Activated CD4-positive, alpha-beta T cell treated with anti-CD3 and anti-CD28 coated beads, Interleukin-2, Interleukin-6, amounts not matched to agents 100 ng/mL and 50 ng/mL, durations not matched to agents 16 hours and 8 hours (primary cell): ENCODE results near the gene B2M.
"Not testable (repeated sequence)": the region's sequence is repeated elsewhere in the genome, so short reads cannot be mapped to it uniquely, and the experiment has no call there.

Experiments
- DNase-seq: peaks from one replicate; pipeline ENCODE4 v3.0.0-alpha.2; 2020

B2M gene

DNA sequence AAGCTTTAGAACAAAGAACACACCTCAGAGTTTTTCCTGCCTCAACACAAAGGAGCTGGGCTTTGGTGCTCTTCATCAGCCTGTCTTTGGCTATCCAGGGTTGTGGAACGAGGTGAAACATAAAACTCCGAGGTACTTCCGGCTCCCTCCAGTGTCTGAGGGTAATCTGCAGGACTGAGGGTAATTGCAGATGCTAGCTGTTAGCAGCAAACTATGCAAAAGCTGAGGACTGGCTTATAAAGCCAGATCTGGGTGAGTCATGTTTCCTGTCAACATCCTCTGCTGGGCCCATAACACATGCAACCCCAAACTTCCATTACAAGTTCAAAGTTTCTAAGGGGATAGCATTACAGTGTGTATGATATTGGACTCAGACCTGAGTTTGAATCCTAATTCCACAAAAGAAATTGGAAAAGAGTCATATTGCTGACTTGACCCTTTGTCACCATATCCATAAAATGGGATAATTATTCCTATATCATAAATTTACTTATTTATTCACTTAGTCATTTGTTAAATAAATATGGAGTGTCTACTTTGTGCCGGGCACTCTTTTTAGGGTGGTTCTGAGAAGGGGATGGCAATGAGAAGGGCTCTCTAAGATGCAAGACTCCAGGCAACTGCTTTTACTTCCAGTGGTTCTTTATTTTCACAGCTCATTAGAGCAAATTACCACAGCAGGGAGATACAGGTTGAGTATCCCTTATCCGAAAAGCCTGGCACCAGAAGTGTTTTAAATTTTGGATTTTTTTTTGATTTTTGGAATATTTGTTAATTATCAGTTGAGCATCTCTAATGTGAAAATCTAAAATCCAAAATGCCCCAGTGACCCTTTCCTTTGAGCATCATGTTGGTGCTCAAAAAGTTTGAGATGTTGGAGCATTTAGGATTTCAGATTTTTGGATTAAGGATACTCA, 15.5 kb downstream of the B2M start:
- DNase-seq, result peak; percentile 93

DNA sequence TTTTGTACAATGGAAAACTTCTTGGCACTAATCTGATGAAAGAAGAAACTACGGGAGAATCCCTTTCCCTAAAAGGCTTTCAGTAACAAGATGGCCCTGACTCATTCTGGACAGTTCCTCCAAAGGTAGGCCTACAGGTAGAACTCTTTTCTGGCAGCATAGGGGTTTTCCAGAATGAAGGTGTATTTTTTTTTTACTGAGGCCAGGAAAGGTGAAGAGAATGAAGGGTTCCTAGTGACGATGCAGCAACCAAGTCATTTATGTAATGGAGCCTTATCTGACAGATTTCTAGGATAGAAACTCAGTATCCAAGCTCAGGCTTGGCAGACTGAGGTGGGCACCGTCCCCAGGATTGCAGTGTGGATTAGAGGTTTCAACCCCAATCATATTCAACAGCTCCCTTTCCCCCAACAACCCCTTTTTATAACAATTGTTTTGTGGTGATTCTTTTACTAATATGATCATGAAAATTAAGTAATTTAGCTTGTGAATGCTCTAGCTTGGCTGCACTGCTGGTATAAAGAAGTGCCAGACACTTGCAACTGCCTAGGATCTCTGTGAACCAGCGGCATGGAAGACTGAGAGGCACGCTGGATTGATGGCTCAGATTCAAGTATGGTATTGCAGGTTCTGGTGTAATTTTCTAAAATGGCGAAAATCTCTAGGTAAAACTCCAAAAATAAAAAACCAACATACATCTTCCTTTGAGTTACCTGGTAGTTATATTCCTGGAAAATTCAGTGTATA, 16.3 kb downstream of the B2M start:
- DNase-seq, result peak; percentile 30

DNA sequence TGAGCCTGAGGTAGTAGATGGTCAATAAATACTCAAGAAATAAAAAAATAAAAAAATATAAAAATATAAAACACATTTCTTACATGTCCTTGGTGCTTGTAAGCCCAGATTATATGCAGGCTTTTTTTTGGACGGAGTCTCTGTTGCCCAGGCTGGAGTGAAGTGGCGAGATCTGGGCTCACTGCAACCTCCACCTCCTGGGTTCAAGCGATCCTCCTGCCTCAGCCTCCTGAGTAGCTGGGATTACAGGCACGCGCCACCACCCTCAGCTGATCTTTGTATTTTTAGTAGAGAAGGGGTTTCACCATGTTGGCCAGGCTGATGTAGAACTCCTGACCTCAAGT, 16.9 kb downstream of the B2M start:
- not testable (repeated sequence) for DNase-seq

DNA sequence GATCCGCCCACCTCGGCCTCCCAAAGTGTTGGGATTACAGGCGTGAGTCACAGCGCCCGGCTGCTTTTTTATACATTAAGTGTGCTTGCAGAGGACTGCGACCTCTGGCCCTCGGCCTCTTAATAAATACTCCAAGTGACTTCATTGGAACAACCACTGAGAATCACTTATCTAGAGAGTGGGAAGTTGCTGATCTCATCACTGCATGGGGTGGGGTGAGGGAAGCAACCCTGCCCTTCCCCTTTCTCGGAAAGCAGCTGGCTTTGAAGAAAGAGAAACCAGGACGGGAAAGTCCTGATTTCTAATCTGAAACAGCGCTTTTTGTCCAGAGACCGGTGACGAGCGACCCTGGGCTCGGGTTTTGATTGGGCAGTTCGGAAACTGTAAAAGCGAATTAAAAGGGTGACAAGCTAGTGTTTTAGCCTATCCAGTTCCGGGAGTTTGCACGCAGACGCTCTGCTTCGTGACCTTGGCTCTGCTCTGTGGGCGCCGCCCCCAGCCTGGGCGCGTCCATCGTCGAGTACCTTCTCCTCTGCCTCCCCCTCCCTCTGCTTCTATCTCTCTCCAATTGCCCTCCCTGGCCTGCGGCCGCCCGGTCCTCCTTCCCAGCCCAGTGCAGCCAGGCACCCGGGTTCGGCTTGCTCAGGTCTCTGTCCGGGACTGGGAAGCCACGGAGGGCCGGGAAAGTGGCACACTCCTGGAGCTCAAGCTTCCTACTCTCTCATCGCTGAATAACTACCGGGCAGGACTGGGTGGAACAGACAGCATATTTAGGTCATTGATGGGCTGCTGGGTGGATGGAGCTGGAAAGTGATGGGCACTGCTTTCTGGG, 17.5 kb downstream of the B2M start:
- peak; percentile 99 for DNase-seq

DNA sequence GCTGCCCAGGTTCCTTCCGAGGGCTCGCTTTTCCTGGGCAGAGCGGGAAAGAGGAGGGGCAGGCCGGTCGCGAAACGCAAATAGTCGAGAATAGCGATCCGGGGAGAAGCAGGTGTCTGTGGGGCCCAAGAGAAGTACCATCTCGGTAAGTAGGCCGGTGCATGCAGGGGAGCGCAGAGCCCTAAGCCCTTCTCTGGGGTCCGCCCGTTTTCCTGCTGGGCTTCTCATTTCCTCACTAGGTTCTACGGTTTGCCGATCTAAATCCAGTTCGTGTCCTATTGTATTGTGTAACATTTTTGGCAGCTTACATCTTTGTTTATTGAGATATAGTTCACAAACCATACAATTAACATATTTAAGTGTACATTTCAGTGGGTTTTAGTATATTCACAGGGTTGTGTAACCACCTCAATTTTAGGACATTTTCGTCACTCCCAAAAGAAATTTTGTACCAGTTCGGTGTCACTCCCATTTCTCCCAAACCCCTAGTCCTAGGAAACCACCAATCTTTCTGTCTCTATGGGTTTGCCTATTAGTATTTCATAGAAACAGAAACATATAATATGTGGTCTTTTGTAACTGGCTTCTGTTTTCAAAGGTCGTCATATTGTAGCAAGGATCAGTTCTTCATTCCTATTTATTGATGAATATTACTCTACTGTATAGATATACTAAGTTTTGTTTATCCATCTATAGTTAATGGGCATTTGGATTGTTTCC, 18.3 kb downstream of the B2M start:
- DNase-seq, result peak; percentile 57

DNA sequence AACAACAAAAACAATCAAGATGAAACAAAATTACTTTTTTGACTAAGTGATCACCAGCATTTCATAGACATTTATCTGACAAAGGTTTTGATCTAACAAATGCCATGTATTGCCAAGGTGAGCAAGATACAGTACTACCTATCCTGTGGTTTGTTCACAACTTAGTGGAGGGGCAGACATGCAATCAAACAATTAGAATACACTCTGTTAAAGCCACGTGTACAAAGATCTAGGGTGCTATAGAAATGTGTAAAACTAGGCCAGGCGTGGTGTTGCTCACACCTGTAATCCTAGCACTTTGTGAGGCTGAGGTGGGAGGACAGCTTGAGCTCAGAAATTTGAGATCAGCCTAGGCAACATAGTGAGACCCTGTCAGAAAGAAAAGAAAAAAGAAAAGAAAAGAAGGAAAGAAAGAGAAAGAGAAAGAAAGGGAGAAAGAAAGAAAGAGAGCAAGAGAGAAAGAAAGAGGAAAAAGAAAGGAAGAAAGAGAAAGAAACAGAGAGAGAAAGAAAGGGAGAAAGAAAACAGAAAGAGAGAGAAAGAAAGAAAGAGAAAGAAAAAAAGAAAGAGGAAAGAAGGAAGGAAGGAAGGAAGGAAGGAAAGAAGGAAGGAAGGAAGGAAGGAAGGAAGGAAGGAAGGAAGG, 23.6 kb downstream of the B2M start:
- DNase-seq, result no peak

DNA sequence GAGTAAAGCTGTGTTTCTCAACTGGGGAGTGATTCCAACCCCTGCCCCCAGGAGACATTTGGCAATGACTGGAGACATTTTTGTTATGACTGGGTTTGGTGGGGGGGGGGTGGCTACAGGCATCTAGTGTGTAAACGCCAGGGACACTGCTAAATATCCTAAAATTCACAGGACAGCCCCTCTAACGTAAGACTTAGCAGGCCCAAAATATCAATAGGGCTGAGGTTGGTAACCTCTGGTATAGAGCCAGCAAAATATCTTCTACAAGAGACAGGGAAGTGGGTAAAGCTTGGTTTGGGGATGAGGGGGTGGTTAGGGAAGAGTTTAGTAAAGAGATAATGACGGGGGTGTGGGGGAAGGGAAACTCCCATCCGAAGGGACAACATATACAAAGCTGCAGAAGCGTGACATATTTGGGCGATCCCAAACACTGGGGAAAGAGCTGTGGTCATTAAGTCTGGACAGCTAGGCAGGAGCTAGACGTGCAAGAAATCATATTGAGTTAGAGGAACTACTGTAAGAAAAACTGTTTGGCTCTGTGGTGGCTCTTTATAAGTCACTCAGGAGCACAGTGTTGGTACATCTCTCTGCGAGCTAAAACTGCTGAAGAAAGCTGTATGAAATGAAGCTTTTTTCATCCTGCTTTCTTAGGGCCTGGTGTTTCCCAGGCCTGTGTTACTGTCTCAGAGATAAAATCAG, 24.3 kb downstream of the B2M start:
- peak; percentile 73 for DNase-seq

DNA sequence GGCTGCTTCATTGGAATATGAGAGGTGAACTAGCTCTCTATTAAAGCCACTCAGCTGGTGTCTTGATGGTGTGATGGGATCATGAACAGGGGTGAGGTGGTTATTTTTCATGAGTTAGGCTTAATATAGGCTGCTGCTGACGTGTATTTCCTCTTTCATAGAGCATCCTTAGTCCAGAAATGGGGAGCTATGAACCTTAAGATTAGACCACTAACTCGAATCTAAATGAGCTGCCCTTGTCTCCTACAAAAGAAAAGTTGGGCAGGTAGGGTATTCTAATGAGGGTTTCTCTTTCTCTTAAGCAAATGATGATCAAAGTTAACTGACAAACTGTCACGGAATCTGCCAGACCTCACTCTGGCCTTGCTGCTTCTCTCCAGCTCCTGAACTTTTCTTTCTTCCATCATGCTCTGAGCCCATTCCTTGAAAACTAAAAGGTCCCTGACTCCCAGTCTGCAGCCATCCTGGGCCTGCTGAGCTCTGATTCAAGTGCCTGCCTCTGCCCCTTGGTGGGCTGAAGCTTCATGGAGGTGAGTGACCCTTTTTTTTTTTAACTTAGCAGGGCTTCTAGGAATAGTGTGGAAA, 25.0 kb downstream of the B2M start, which contains the start of gene TRIM69:
Gene TRIM69, plus strand, starts transcription at position 348 of the 585 bp plus-strand sequence. Its CDS starts 177 bp downstream, at position 525.
- DNase-seq, result no peak

DNA sequence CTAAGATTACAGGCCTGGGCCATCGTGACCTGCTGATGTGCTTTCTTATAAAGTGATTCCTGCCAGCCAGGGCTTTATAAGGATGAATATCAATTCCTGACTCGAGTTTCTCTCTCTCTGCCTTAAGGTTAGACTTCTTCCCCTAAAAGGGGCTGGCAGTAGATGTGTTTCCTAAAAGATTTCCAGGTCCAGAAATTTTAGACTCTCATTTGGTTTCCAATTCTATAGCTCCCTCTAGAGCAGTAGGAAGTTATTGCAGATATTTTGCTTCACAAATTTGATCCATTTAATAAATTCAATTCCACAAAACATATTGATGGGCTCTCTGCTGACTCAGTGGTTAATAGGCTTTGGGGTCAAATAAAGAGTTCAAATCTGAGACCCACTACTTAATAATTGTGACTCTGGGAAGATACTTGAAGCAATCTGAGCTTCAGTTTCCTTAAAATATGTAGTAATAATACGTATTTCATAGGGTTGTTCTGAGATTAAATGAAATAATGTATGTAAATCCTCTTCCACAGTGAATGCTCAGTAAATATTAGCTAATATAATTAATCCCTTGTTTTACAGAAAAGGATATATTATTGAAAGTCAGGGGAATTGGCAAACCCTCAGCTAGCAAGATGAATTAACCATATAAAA, 27.1 kb downstream of the B2M start:
- DNase-seq, result peak; percentile 59

DNA sequence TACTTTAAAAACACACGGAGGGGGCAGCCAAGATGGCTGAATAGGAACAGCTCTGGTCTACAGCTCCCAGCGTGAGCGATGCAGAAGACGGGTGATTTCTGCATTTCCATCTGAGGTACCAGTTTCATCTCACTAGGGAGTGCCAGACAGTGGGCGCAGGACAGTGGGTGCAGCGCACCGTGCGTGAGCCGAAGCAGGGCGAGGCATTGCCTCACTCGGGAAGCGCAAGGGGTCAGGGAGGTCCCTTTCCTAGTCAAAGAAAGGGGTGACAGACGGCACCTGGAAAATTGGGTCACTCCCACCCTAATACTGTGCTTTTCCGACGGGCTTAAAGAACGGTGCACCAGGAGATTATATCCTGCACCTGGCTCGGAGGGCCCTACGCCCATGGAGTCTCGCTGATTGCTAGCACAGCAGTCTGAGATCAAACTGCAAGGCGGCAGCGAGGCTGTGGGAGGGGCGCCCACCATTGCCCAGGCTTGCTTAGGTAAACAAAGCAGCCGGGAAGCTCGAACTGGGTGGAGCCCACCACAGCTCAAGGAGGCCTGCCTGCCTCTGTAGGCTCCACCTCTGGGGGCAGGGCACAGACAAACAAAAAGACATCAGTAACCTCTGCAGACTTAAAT, 28.0 kb downstream of the B2M start:
- DNase-seq, result not testable (repeated sequence)

DNA sequence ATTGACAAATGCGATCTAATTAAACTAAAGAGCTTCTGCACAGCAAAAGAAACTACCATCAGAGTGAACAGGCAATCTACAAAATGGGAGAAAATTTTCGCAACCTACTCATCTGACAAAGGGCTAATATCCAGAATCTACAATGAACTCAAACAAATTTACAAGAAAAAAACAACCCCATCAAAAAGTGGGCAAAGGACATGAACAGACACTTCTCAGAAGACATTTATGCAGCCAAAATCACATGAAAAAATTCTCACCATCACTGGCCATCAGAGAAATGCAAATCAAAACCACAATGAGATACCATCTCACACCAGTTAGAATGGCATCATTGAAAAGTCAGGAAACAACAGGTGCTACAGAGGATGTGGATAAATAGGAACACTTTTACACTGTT, 32.1 kb downstream of the B2M start:
- DNase-seq, result not testable (repeated sequence)

DNA sequence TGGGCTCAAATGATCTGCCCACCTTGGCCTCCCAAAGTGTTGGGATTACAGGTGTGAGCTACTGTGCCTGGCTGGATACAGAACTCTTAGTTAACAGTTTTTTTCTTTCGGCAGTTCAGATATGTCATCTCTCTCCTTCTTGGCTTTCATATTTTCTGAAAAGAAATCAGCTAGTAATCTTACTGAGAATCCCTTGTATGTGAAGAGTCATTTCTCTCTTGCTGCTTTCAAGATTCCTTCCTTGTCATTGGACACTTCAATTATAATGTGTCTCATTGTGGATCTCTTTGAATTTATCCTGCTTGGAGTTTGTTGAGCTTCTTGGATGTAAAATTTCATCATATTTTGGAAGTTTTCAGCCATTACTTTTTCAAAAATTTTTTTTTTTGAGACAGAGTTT, 42.0 kb downstream of the B2M start:
- DNase-seq, result no peak

DNA sequence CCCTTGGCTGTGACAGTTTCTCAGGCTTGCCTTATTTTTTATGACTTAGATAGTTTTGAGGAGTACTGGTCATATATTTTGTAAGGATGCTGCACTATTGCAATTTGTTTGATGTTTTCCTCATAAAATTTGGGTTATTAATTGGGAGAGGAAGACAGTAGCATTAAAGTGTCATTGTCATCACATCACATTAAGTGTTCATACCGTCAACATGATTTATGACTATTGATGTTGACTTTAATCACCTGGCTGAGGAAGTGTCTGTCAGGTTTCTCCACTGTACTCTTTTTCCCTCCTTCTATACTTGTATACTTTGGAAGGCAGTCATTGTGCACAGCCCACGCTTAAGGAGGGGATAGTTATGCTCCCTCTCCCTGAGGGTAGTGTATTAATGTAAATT, 51.9 kb downstream of the B2M start:
- DNase-seq, result no peak

DNA sequence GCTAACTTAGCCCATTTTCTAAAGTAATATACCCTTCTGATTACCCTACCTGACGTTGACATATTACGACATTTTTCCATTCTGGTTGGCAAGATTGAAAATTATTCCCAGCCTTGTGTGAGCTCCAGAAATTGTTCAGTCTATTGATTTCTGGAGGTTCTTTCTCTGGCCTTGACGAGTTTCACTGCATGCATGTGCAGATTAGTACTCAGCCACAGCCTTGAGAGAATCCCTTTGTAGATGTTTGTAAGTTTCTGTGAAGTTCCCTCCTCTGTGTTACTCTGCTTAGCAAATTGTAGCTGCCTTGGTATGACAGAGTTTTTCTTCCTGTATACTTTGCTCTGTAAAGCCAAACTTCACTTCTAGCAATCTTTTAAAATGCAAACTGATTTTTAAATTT, 52.5 kb downstream of the B2M start:
- no peak for DNase-seq

DNA sequence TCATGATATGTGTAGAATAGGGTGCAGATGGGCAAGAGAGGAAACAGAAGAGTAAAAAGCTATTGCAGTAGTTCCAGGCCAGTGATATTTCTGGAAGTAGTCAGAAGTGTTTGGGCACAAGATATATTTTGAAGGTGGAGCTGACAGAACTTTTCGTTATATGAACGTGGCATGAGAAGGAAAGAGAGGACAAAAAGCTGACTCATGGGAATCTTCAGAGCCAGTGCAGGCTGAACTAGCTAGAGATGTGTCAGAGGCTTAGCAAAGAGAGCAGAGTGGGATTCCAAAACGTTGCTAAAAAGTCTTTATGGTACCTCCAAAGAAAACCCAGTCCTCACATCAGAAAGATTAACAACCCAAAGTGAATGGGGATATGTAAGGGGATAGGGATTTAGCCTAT, 53.7 kb downstream of the B2M start:
- no peak for DNase-seq
